Measurements from ENCODE around the gene TMCO5A.
A peak's percentile ranks its signal among the peaks of the same experiment; 100 is the strongest.

TMCO5A gene

DNA sequence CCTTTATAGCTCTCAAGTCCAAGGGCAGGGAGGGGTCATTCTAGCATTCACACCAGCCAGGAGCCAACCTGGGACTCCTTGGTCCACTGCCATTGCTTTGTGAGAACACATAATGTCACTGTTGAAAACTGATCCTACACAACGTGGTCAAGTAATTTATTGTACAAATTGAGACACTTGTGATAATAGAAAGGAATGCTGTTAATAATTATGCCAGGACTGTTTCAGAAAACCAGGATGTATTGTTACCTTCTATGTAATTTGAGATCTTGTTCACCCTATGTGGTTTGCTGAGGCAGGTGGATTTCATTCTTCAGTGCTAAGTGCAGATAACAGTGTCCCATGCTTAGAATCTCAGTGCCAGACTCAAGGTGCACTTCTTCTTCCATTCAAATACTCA lies 33.3 kb downstream of the TMCO5A start:
- H3K4me3 ChIP-seq (replicated peaks; ENCODE audit: low read depth, low read length), result no peak overlapping the region
- DNase-seq (ENCODE audit: extremely low read depth, insufficient read length), result no peak
- no peak for TF ChIP-seq CTCF (IDR thresholded peaks at IDR 0.05; ENCODE audit: insufficient read depth, low read length, poor library complexity, severe bottlenecking)
- H3K36me3 ChIP-seq (ENCODE audit: control insufficient read depth, insufficient read depth, low read length), result no peaks in the 10 kb centered on the region
- H3K27me3 ChIP-seq (replicated peaks; ENCODE audit: control insufficient read depth, insufficient read depth, low read length), result no peaks in the 10 kb centered on the region

- no peak overlapping the region for H3K4me3 ChIP-seq (replicated peaks; ENCODE audit: low read depth, low read length)
- TF ChIP-seq CTCF (IDR thresholded peaks at IDR 0.05; ENCODE audit: insufficient read depth, low read length, poor library complexity, severe bottlenecking), result no peak
- H3K27me3 ChIP-seq (replicated peaks; ENCODE audit: control insufficient read depth, insufficient read depth, low read length), result no peaks in the 10 kb centered on the region
- DNase-seq (ENCODE audit: extremely low read depth, insufficient read length), result no peak
- H3K36me3 ChIP-seq (ENCODE audit: control insufficient read depth, insufficient read depth, low read length), result no peaks in the 10 kb centered on the region
Observed at GRCh38 chr15:37973856-37974255, 39.4 kb downstream of the TMCO5A start.

DNA sequence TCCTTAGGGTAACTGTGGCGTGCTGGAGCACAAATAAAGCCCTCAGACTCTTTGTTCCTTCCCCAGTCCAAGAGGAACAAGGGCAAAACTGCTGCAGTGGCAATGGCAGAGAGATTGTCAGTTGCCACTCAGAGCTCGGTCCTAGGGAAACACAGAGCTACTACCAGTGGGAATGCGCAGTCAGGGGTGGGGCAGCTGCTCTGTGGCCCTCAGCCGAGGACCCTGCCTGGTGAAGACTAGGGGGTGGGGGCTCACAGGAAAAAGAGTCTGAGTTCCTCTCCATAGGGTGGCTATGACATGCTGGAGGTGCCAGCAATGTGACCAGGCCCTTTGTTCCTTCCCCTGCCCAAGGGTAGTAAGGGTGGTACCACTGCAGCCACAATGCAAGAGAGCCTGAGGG lies 43.8 kb downstream of the TMCO5A start:
- Histone ChIP-seq H3K36me3 (ENCODE audit: control insufficient read depth, insufficient read depth, low read length) (no peaks in the 10 kb centered on the region), H3K27me3 (replicated peaks; ENCODE audit: control insufficient read depth, insufficient read depth, low read length) (no peaks in the 10 kb centered on the region), H3K4me3 (replicated peaks; ENCODE audit: low read depth, low read length) (no peak overlapping the region)
- no peak for DNase-seq (ENCODE audit: extremely low read depth, insufficient read length)
- TF ChIP-seq CTCF (IDR thresholded peaks at IDR 0.05; ENCODE audit: insufficient read depth, low read length, poor library complexity, severe bottlenecking), result no peak

DNA sequence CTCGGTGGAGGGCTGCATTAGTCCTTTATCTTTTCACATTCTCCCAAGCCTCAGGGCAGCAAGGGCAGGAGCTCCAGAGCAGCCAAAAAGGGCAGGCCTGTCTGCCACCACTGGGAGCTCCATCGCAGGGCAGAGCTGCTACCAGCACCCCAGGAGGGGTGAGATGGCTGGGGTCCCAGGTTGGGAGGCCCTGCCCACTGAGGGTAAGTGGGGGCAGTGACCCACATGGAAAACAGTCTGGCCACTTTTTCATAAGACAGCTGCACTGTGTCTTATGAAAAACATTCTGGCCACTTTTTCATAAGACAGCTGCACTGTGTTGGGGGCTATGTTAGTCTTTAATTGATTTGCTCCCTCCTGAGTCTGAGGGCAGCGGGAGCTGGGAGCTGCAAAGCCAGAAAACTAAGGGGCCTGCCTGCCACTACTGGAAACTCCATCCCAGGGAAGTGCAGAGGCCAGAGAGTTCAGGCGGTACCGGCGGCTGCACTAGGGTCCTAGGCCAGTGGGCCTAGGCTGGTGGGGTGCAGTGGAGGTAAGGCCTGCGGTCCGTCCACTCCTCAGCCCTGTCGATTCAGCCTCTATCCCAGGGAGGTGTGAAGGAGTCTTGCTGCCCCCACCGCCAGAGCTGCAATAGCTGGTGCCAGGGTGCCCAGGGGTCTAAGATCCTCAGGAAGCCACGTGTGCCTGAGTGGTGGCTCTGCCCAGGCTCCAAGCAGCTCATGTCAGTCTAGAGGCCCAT lies 45.4 kb downstream of the TMCO5A start:
- no peaks in the 10 kb centered on the region for H3K36me3 ChIP-seq (ENCODE audit: control insufficient read depth, insufficient read depth, low read length)
- TF ChIP-seq CTCF (IDR thresholded peaks at IDR 0.05; ENCODE audit: insufficient read depth, low read length, poor library complexity, severe bottlenecking), result no peak
- no peaks in the 10 kb centered on the region for H3K27me3 ChIP-seq (replicated peaks; ENCODE audit: control insufficient read depth, insufficient read depth, low read length)
- no peak overlapping the region for H3K4me3 ChIP-seq (replicated peaks; ENCODE audit: low read depth, low read length)
- DNase-seq (ENCODE audit: extremely low read depth, insufficient read length), result no peak

DNA sequence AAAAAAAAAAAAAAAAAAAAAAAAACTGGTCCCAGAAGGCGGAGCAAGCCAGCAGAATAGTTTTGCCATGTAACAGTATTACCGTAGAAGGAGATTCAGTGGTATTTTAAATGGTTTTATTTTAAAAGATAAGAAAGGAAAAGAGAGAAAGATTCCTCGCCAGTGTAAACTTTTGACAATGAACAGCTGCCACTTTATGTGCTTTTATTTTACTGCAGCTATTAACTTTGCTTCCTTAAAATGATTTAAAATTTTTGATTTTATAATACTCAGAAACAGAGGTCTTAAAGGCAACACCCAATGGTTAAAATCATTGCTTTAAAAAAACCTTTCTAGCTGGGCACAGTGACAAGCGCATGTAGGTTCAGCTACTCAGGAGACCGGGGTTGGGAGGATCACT lies 46.8 kb downstream of the TMCO5A start:
- DNase-seq (ENCODE audit: extremely low read depth, insufficient read length), result no peak
- no peak overlapping the region for H3K4me3 ChIP-seq (replicated peaks; ENCODE audit: low read depth, low read length)
- no peak for TF ChIP-seq CTCF (IDR thresholded peaks at IDR 0.05; ENCODE audit: insufficient read depth, low read length, poor library complexity, severe bottlenecking)
- H3K36me3 ChIP-seq (ENCODE audit: control insufficient read depth, insufficient read depth, low read length), result no peaks in the 10 kb centered on the region
- no peaks in the 10 kb centered on the region for H3K27me3 ChIP-seq (replicated peaks; ENCODE audit: control insufficient read depth, insufficient read depth, low read length)

DNA sequence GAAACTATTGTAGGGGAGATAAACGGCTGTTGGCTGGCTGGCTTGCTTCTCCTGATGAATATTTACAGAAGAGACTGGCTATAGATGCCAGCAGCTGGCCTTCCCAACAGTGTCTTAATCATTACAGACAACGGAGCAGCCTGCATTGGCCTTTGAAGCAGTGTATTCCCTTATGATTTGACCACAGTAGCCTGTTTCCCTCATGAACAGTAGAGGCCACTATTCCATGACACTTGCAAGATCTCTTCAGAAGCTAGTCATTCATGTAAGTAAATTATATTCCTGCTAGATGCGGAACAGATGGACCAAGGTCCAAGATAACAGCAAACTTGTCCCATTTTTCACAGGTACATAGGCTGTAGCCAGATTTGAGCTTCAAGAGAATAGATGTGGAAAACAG lies 47.3 kb downstream of the TMCO5A start:
- TF ChIP-seq CTCF (IDR thresholded peaks at IDR 0.05; ENCODE audit: insufficient read depth, low read length, poor library complexity, severe bottlenecking), result peak; percentile 25
- DNase-seq (ENCODE audit: extremely low read depth, insufficient read length), result no peak
- H3K36me3 ChIP-seq (ENCODE audit: control insufficient read depth, insufficient read depth, low read length), result no peaks in the 10 kb centered on the region
- no peaks in the 10 kb centered on the region for H3K27me3 ChIP-seq (replicated peaks; ENCODE audit: control insufficient read depth, insufficient read depth, low read length)
- H3K4me3 ChIP-seq (replicated peaks; ENCODE audit: low read depth, low read length), result no peak overlapping the region

All from GM06990 (cell line).